Measurements from ENCODE around the gene SLC8A3. TPM values are rescaled to one million over a fixed set of nuclear protein-coding genes. Genes with fewer than 3 reads are reported as not detected.

The SLC8A3 gene
- total RNA-seq, 1 experiment from 2014 or later: 0.13 TPM

GRCh38 chr14:70166530-70167203 lies 22.1 kb downstream of the SLC8A3 start:
- TF ChIP-seq, protein P1, sequence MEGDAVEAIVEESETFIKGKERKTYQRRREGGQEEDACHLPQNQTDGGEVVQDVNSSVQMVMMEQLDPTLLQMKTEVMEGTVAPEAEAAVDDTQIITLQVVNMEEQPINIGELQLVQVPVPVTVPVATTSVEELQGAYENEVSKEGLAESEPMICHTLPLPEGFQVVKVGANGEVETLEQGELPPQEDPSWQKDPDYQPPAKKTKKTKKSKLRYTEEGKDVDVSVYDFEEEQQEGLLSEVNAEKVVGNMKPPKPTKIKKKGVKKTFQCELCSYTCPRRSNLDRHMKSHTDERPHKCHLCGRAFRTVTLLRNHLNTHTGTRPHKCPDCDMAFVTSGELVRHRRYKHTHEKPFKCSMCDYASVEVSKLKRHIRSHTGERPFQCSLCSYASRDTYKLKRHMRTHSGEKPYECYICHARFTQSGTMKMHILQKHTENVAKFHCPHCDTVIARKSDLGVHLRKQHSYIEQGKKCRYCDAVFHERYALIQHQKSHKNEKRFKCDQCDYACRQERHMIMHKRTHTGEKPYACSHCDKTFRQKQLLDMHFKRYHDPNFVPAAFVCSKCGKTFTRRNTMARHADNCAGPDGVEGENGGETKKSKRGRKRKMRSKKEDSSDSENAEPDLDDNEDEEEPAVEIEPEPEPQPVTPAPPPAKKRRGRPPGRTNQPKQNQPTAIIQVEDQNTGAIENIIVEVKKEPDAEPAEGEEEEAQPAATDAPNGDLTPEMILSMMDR (conservative IDR thresholded peaks at IDR 0.05): no peak
- Histone ChIP-seq H3K9ac (ENCODE audit: extremely low read depth, insufficient read length, low read length) (no peak overlapping the region), H2BK5ac (ENCODE audit: insufficient read length, low read length) (no peak overlapping the region)

More at GRCh38 chr14:70166530-70167203, 22.1 kb downstream of the SLC8A3 start:
- Mint-ChIP-seq H3K27ac (no peak overlapping the region), H3K9me3 (no peaks in the 10 kb centered on the region), H3K4me1 (no peaks in the 10 kb centered on the region), H3K27me3 (ENCODE audit: low read depth) (peaks cover 27% of the 10 kb centered on the region), H3K36me3 (ENCODE audit: insufficient read depth in 1 of 3, low read depth in 3 of 3) (no peaks in the 10 kb centered on the region), H3K4me3 (no peak overlapping the region)
- Histone ChIP-seq H4K5ac (ENCODE audit: insufficient read length, low read depth, low read length) (no peak overlapping the region), H3K14ac (ENCODE audit: insufficient read depth, low read length) (no peak overlapping the region), H3K56ac (ENCODE audit: insufficient read length, low read depth, low read length) (no peak overlapping the region), H3K4me1 (ENCODE audit: insufficient read depth, low read length) (no peaks in the 10 kb centered on the region), H4K91ac (ENCODE audit: insufficient read length, low read depth, low read length) (no peak overlapping the region), H3K4ac (ENCODE audit: low read depth, low read length) (no peak overlapping the region), H3K79me1 (ENCODE audit: insufficient read depth, low read depth, low read length, poor library complexity, severe bottlenecking) (no peaks in the 10 kb centered on the region), H3K23ac (ENCODE audit: insufficient read length, low read depth, low read length) (no peak overlapping the region), H3T11ph (ENCODE audit: low read length) (no peak overlapping the region), H3K23me2 (ENCODE audit: insufficient read length, low read depth, low read length, poor library complexity, severe bottlenecking) (no peaks in the 10 kb centered on the region), H3K79me2 (ENCODE audit: insufficient read depth, low read length) (no peaks in the 10 kb centered on the region), H3K18ac (ENCODE audit: insufficient read length, low read depth, low read length) (no peak overlapping the region), H2BK120ac (ENCODE audit: low read depth, low read length, poor library complexity, severe bottlenecking) (no peak overlapping the region), H4K20me1 (ENCODE audit: control insufficient read depth, insufficient read depth, insufficient read length) (no peaks in the 10 kb centered on the region), H4K8ac (replicated peaks; ENCODE audit: insufficient read length, low read depth, low read length) (no peak overlapping the region), H3K9me3 (ENCODE audit: control insufficient read depth, low read depth, low read length) (no peaks in the 10 kb centered on the region), H2BK12ac (ENCODE audit: insufficient read length, low read depth, low read length) (no peak overlapping the region), H2AK5ac (ENCODE audit: insufficient read length, low read length) (no peak overlapping the region), H3K4me2 (ENCODE audit: insufficient read depth, insufficient read length, low read length) (no peak overlapping the region), H2BK15ac (ENCODE audit: low read depth, low read length) (no peak overlapping the region), H3K27me3 (ENCODE audit: insufficient read depth, low read length) (no peaks in the 10 kb centered on the region), H3K27ac (ENCODE audit: insufficient read length, low read depth, low read length) (no peak overlapping the region), H2AFZ (ENCODE audit: low read length) (no peak overlapping the region), H2BK20ac (ENCODE audit: low read depth, low read length, poor library complexity, severe bottlenecking) (no peak overlapping the region)
- DNase-seq: no peak
- no CpG with 5 or more reads among the region's 9 CpGs for WGBS (ENCODE audit: extremely low coverage, insufficient read length, low lambda C conversion rate)

Measured in H9 (cell line).